Duodenal mucosa (tissue), 2 donors: ENCODE measurements around the gene SDK2.

Experiments used
- H3K27ac ChIP-seq: one replicate; pipeline ENCODE4 v1.7.0; 2013; ENCODE audit warnings: low read depth, low read length
- H3K27me3 ChIP-seq, 2 donors: one replicate each; pipeline ENCODE4 v1.7.0; 2013; ENCODE audit warnings: low read length in 2 of 2, control low read depth in 1 of 2; ENCODE audit not compliant: insufficient read depth in 2 of 2, control insufficient read depth in 1 of 2
- H3K36me3 ChIP-seq, 2 donors: one replicate each; pipeline ENCODE4 v1.7.0; 2013; ENCODE audit warnings: low read length in 2 of 2, control low read depth in 1 of 2; ENCODE audit not compliant: insufficient read depth in 2 of 2, control insufficient read depth in 1 of 2
- H3K4me1 ChIP-seq, 2 donors: one replicate each; pipeline ENCODE4 v1.7.0; 2013; ENCODE audit warnings: low read length in 2 of 2, control low read depth in 1 of 2; ENCODE audit not compliant: insufficient read depth in 2 of 2, control insufficient read depth in 1 of 2
- H3K4me3 ChIP-seq, 2 donors: one replicate each; pipeline ENCODE4 v1.7.0; 2013; ENCODE audit warnings: low read length in 2 of 2, low read depth in 1 of 2
- H3K9ac ChIP-seq, 2 donors: one replicate each; pipeline ENCODE4 v1.7.0; 2013; ENCODE audit warnings: low read length in 2 of 2, low read depth in 1 of 2
- H3K9me3 ChIP-seq, 2 donors: one replicate each; pipeline ENCODE4 v1.7.0; 2013; ENCODE audit warnings: low read length in 2 of 2, control low read depth in 1 of 2; ENCODE audit not compliant: control insufficient read depth in 1 of 2

The SDK2 gene

DNA sequence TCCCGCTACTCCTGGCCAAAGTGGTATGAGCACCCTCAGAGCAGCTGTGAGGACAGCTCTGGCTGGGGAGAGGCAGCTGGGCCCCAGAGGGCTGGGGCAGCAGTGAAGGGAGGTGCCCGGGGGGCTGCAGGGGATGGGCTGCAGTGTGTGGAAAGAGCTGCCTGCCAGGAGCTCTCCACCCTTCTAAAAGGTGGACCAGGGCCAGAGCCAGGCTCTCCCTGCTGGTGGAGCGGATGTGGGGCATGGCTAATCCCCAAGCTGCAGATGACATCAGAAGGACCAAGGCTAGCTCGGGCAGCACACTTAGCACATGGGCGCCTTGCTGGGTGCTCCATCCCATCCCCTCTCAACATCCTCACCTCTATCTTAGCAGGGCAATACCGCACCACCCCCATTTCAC is 103.1 kb downstream of the SDK2 start:
- H3K4me1 ChIP-seq, result peaks cover 0 to 9% of the 10 kb centered on the region in 2 donors
- no peaks in the 10 kb centered on the region for H3K27me3 ChIP-seq
- no peak overlapping the region for H3K27ac ChIP-seq
- no peak overlapping the region for H3K9ac ChIP-seq
- H3K36me3 ChIP-seq, result no peaks in the 10 kb centered on the region
- H3K4me3 ChIP-seq, result no peak overlapping the region
- H3K9me3 ChIP-seq, result no peaks in the 10 kb centered on the region

DNA sequence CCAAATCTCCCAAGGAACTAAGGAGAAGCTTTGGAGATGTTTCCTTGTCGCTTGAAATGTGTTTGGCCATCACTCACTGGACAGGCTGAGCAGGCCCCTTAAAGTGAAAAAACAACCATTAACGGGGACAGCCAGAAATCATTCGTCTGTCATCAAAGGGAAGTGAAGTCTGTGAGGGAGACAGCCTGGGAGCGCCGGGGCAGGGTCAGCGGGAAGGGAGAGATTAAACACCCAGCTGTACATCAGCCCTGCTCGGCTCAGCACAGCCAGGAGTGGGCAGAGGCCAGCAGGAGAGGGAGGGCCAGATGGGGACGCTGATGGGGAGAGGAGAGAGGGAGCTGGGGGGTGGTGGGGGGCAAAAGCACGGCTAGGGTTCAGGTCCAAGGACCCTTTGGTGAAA is 105.1 kb downstream of the SDK2 start:
- Histone ChIP-seq H3K36me3 (no peaks in the 10 kb centered on the region), H3K4me1 (peaks cover 0 to 9% of the 10 kb centered on the region in 2 donors), H3K27me3 (no peaks in the 10 kb centered on the region), H3K9ac (no peak overlapping the region), H3K4me3 (no peak overlapping the region), H3K9me3 (no peaks in the 10 kb centered on the region), H3K27ac (no peak overlapping the region)

DNA sequence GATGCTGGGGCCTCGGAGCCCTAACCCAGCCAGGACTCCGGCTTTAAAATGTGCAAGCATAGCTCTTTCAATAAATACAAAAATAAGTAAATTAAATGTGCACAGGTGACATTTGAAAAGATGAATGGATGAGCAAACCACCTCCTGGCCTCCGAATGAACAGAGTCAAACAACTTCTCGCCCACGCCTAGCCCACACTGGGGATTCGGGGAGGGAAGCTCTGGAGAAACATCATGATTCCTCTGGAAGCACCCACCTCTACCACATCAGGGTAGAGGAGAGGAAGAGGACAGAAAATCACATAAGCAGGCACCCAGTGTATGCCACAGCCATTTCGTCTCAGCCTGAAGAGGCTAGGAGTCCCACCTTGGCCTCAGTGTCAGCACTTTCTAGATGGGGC is 105.8 kb downstream of the SDK2 start:
- Histone ChIP-seq H3K9me3 (no peaks in the 10 kb centered on the region), H3K9ac (no peak overlapping the region), H3K27ac (no peak overlapping the region), H3K4me3 (no peak overlapping the region), H3K4me1 (peaks cover 0 to 9% of the 10 kb centered on the region in 2 donors), H3K27me3 (no peaks in the 10 kb centered on the region), H3K36me3 (no peaks in the 10 kb centered on the region)

DNA sequence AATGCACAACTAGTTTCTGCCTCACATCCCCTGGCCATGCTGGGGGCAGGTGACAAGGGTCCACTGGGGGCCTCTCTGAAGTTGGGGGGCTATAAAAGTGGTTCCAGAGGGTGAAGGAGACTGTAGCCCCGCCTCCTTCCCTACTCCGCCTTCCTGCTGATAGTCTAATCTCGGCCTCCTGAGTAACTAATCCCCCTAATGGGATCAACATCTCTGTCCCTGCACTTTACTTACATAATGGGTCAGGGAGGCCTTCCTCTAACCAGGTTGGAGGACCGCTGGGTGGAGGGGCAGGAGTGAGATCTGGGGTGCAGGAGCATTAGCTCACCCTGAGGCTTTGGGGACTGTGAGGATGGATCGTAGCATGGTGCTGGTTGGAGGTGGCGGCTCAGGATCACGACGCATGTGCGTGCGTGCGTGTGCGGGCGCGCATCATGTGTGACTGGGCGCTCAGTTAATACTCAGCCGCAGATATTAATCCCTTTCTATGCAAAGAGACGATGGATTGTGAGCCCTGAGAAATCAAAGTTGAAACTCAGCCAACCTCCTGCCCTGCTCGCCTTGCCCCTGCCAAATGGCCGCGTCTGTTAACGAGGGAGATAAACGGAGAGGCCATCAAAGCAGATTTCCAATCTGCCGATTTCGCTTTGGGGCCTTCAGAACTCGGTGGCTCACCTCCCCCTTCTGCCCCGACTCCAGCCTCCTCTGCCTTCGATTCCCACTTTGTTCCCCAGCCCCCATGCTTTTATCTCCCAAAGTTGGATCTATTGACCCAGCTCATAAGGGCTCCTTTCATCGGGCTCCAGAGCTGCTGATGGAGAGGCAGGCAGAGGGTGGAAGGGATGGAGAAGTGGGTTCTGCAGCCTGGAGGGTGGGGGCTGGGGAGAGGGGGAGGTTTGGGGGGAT is 107.3 kb downstream of the SDK2 start:
- no peak overlapping the region for H3K27ac ChIP-seq
- no peaks in the 10 kb centered on the region for H3K36me3 ChIP-seq
- H3K4me3 ChIP-seq, result no peak overlapping the region
- no peaks in the 10 kb centered on the region for H3K27me3 ChIP-seq
- H3K9ac ChIP-seq, result no peak overlapping the region
- no peaks in the 10 kb centered on the region for H3K9me3 ChIP-seq
- no peaks in the 10 kb centered on the region for H3K4me1 ChIP-seq

DNA sequence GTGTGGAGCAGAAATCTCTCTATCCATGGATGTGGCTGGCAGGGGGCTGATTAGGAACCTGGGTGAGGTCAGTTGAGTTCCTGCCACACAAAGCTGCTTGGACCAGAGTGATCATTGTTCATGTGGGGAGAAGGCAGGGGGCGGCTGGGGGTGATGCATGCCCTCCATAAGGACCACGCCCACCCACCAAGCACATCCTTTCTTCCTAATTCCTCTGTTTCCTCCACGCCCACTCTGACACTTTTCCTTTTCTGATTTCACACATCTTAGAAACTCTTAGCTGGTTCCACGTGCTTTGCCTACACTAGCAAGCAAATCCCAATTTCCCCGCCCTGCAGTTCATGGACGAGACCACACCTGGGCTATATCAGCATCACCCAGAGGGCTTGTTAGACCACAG is 108.5 kb downstream of the SDK2 start:
- Histone ChIP-seq H3K9me3 (no peaks in the 10 kb centered on the region), H3K36me3 (no peaks in the 10 kb centered on the region), H3K4me1 (no peaks in the 10 kb centered on the region), H3K27me3 (no peaks in the 10 kb centered on the region), H3K9ac (no peak overlapping the region), H3K27ac (no peak overlapping the region), H3K4me3 (no peak overlapping the region)

DNA sequence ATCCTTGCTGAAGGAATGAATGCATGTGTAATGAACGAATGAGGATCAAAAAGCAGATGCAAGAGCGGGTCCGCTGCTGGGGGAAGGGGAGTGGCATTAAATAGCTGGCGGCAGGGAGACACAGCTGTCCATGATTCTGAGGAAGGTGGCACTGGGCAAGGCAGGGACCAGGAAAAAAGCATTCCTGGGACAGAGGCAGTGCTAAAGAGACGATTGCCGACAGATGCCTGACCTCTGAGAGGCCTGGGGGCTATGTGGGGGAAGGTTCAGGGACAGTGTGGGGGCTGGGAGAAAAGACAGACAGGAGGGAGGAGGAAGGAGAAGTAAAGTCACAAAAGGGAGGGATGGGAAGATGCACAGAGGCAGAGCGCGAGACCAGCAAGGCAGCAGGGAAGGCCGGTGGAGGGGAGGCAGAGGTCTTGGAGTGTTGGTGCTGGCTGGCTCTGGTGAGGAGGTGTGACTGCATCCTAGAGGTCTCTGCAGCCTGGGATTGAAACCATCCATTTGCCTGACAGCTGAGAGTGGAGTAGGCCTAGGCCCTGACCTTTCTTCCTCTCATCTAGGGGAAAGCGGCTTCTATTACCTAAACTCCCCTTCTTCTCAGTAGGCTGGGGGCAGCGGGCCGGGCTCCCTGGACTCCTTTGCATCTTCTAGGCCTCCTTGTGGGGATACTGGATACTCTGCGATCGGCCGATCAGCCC is 109.9 kb downstream of the SDK2 start:
- Histone ChIP-seq H3K9ac (no peak overlapping the region), H3K36me3 (no peaks in the 10 kb centered on the region), H3K27ac (no peak overlapping the region), H3K4me3 (no peak overlapping the region), H3K9me3 (no peaks in the 10 kb centered on the region), H3K4me1 (no peaks in the 10 kb centered on the region), H3K27me3 (no peaks in the 10 kb centered on the region)

DNA sequence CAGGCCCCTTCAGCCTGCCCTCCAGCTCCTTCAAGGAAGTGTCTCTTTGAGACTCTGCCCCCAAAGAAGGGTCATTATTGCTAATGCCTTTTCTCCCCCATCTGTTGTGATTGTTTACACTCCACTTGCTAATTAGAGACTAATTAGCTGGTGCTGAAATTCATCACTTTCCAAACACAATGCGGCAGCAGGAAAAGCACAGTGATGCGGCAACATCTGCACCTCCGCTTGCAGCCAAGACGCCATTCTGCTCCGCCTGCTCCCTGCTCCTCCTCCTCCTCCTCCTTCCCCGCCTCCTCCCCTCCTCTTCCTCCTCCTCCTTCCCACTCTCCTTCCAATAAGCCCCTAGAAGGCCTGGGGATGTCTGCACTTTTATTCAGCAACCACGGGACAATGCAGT is 110.5 kb downstream of the SDK2 start:
- no peaks in the 10 kb centered on the region for H3K4me1 ChIP-seq
- H3K27ac ChIP-seq, result no peak overlapping the region
- H3K4me3 ChIP-seq, result no peak overlapping the region
- H3K9ac ChIP-seq, result no peak overlapping the region
- no peaks in the 10 kb centered on the region for H3K27me3 ChIP-seq
- no peaks in the 10 kb centered on the region for H3K9me3 ChIP-seq
- no peaks in the 10 kb centered on the region for H3K36me3 ChIP-seq

DNA sequence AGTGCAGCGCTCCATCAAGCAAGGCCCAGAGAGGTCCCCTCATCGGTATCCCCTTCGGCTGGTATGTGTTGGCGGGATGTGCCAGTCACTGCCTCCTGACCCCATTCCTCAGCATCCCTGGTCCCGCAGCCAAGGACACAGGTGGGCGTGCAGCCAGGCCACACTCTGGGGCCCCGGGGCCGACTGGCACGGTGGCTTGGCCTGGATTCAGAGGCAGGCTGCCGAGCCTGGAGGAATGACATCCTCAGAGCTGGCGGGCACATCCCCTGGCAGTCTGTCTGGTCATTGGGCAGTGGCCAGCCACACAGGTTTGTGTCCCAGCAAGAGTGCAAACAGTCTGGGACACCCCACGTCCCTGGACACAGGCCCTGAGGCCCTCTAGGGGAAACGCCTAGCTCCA is 111.1 kb downstream of the SDK2 start:
- Histone ChIP-seq H3K9ac (no peak overlapping the region), H3K36me3 (no peaks in the 10 kb centered on the region), H3K9me3 (no peaks in the 10 kb centered on the region), H3K27me3 (no peaks in the 10 kb centered on the region), H3K27ac (no peak overlapping the region), H3K4me3 (no peak overlapping the region), H3K4me1 (no peaks in the 10 kb centered on the region)

DNA sequence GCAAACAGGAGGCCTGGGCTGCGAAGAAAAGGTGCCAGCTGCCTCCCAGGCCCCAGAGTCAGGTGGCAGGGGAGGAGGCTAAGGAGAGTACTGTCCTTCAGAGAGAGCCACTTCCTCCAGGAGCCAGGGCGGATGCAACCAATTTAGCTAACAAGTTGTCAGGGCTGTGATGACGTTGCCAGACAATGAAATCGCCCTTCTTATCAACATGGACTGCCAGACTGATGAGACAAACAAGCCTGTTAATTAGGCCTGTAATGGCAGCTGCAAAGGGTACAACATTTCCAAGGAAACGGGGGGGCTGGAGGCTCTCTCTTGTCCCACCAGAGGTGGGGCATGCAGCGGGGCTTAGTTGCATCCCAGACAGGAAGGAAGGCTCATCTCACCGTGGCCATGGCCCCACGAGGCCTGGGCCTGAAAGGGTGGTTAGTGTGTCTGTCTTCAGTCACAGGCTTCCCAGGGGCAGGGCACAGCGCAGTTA is 111.8 kb downstream of the SDK2 start:
- H3K9me3 ChIP-seq, result no peaks in the 10 kb centered on the region
- no peak overlapping the region for H3K9ac ChIP-seq
- H3K4me1 ChIP-seq, result no peaks in the 10 kb centered on the region
- no peaks in the 10 kb centered on the region for H3K27me3 ChIP-seq
- H3K4me3 ChIP-seq, result no peak overlapping the region
- H3K27ac ChIP-seq, result no peak overlapping the region
- no peaks in the 10 kb centered on the region for H3K36me3 ChIP-seq

DNA sequence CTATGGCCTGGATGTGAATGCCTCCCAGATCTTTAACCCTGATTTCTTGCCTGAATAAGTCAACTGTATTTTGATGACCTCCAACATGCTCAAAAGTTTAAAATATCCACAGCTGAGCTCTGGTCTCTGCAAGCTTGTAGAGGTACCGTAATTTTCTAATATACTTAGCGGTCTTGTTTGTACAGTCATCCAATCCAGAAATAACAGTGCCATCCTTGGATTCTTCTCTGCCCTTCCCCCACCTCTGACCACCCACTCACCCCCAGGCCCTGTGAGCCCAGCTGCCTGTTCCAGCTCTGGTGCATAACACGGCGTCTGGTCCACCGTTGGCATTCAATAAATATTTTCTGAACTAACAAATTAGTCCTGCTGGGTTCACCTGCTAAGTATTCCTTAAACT is 113.1 kb downstream of the SDK2 start:
- H3K4me3 ChIP-seq, result no peak overlapping the region
- no peaks in the 10 kb centered on the region for H3K4me1 ChIP-seq
- no peak overlapping the region for H3K9ac ChIP-seq
- H3K27me3 ChIP-seq, result no peaks in the 10 kb centered on the region
- H3K36me3 ChIP-seq, result no peaks in the 10 kb centered on the region
- H3K9me3 ChIP-seq, result no peaks in the 10 kb centered on the region
- H3K27ac ChIP-seq, result no peak overlapping the region
